Measurements from ENCODE around the gene COX4I2.
"Not testable (repeated sequence)": the region's sequence is repeated elsewhere in the genome, so short reads cannot be mapped to it uniquely, and the experiment has no call there.

The COX4I2 gene

GRCh38 chr20:31637660-31638059, at the start of gene COX4I2:
Gene COX4I2, plus strand, starts transcription at chr20:31637912. Its CDS starts 1,106 bp downstream, at chr20:31639018.
- DNase-seq (ENCODE audit: low spot score) = no peak

- no peak for DNase-seq (ENCODE audit: low spot score)
These were observed 46.9 kb upstream of the COX4I2 start for GRCh38 chr20:31590717-31591225.

GRCh38 chr20:31593221-31594001, 44.3 kb upstream of the COX4I2 start:
- DNase-seq (ENCODE audit: low spot score) = no peak

GRCh38 chr20:31594002-31594557, 43.6 kb upstream of the COX4I2 start:
- no peak for DNase-seq (ENCODE audit: low spot score)

GRCh38 chr20:31594558-31595379, 42.9 kb upstream of the COX4I2 start:
- no peak for DNase-seq (ENCODE audit: low spot score)

DNA sequence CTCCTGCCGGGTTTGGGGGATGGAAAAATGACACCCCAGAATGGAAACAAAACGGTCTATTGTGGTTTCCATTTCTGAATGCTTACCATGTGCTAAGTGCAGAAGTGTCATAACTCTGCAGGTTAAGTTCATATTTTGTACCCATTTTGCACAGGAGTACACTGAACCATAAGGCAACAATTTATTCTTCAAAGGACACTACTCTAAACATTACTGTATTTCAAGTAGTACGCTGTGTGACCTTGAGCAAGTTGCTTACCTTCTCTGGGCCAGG, 42.4 kb upstream of the COX4I2 start:
- no peak for DNase-seq (ENCODE audit: low spot score)

DNA sequence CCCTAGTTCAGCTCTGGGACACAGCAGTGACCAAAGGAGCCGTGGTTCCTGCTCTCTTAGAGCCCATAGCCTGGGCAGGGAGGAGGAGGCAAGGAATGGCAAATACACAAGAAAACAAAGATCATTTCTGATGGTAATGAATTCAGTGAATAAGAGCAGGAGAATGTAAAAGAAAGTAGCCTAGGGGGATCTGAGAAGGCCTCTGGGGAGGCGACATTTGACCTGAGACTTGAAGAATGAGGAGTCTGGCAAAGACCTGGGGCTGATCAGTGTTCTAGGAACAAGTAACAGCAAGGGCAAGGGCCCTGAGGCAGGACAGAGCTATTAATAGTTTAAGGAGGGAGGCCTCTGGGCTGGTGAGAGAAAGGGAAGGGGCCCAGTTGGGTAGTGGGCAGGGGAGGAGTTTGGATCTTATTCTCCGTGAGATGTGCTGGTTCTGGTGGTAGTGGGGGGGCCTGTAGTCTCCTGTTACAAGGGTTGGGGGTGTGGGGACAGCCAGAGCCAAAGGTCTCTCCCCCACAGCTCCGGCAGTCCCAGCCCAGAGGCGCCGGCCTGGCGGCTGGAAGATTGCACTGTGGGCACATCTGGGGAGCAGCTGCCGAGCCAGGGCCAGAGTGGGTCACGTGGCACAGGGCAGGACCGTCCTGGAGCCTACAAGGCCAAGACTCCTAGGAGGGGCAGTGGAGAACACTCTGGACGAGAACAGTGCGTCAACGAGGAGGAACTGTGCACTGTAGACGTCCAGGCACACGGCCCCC, 41.9 kb upstream of the COX4I2 start:
- DNase-seq (ENCODE audit: low spot score) = peak; percentile 77

DNA sequence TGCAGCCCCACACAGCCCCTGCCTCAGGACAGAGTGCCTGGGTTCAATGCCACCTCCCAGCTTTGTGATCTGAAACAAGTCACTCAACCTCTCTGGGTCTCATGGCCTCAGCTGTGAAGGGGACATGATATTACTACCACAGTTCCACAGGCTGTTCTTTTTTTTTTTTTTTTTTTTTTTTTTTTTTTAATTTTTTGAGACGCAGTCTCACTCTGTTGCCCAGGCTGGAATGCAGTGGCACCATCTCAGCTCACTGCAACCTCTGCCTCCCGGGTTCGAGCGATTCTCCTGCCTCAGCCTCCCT, 41.3 kb upstream of the COX4I2 start:
- DNase-seq (ENCODE audit: low spot score) = not testable (repeated sequence)

DNA sequence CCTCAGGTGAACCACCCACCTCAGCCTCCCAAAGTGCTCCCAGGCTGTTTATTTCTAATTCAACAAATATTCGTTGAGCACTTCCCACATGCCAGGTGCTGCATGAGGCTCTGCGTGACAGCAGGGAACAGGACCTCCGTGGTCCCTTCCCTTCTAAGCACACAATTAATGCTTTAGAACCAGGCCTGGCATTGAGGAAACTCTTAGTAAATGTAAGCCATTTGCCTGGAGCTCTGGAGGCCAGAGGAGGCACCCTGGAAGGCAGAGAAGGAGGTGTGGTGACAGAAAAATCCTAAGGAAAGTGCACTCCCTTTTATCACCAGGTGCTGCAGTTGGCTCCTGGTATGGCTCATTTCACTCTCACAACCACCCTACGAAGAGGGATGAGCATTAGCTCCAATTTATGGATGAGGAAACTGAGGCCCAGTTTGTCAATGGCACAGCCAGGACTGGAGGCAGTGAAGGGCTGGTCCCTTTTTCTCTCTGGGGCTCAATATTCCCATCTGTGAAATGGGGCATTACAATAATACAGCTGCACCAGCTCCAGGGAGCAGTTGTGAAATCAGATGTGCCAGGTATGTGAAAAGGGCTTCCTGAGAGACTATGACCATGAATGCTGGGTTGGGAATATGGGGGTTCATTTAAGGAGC, 40.8 kb upstream of the COX4I2 start:
- no peak for DNase-seq (ENCODE audit: low spot score)

GRCh38 chr20:31597481-31597855, 40.2 kb upstream of the COX4I2 start:
- no peak for DNase-seq (ENCODE audit: low spot score)

GRCh38 chr20:31602431-31602778, 35.3 kb upstream of the COX4I2 start:
- DNase-seq (ENCODE audit: low spot score) = no peak

- DNase-seq (ENCODE audit: low spot score) = no peak
These were observed 34.8 kb upstream of the COX4I2 start for GRCh38 chr20:31602779-31603441.

- peak; percentile 100 for DNase-seq (ENCODE audit: low spot score)
These were observed 33.7 kb upstream of the COX4I2 start for GRCh38 chr20:31603822-31604566.

GRCh38 chr20:31604567-31605030, 33.1 kb upstream of the COX4I2 start:
- peak; percentile 56 for DNase-seq (ENCODE audit: low spot score)

GRCh38 chr20:31605031-31605901, 32.4 kb upstream of the COX4I2 start, which contains the start of gene ID1:
Gene ID1, plus strand, starts transcription at chr20:31605289. Its CDS starts 99 bp downstream, at chr20:31605388.
- DNase-seq (ENCODE audit: low spot score) = peak; percentile 96

DNA sequence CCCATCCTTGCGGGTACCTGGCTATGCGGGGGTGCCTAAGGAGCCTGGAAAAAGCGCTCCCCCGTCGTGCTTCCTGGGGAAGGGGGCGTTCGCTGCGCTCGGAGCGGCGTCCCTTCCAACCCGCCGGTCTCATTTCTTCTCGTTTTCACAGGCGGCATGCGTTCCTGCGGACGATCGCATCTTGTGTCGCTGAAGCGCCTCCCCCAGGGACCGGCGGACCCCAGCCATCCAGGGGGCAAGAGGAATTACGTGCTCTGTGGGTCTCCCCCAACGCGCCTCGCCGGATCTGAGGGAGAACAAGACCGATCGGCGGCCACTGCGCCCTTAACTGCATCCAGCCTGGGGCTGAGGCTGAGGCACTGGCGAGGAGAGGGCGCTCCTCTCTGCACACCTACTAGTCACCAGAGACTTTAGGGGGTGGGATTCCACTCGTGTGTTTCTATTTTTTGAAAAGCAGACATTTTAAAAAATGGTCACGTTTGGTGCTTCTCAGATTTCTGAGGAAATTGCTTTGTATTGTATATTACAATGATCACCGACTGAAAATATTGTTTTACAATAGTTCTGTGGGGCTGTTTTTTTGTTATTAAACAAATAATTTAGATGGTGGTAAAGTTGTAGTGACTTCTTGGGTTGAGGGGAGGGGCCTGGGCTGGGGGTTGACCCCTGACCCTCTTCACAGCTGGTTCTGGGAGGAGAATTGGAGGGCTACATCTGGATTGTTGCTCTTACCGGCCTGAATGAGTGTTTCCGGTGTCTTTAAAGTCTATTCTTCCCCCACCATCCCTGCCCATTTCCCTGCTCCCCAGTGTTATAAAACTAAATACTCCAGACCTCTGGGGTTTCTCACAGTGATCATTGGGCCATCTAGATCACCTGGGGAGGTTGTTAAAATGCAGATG, 31.6 kb upstream of the COX4I2 start:
- DNase-seq (ENCODE audit: low spot score) = peak; percentile 72

DNA sequence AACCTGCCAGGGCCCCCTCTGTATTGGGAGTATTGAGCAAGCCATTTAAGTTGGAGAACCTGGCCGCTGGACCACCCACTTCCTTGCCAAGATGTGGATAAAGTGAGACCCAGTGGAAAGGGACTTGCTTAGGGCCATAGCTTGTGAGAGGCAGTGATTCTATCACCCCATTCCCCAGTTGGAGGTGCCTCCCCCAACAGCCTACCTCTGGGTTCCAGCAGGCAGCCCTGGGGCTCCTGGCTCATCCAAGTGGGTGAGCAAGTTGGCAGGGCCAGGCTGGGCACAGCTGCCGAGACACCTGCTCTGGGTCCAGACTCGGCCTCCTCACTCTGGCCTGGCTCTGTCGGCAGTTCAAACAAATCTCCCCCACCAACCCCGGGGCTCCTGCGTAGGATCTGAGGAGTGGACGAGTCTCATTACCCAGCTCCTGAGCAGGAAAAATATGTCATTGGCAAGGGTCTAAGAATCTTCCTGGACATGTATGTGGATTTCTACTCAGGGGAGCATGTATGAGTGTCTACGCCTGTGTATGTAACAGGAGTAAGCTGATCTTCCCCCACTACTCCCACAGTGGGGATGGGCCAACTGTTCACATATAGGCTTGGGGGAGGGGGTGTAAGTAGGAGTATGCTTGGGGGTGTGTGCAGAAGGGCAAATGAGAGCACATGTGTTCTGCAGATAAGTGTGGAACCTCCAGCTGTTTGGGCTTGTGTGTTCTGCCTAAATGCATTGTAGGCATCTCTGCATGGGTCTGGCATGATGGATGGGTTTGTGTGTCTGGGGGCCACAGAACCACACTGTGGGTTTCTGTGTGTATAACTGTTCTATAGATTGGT, 30.7 kb upstream of the COX4I2 start:
- DNase-seq (ENCODE audit: low spot score) = peak; percentile 66

All from ecto neural progenitor cell (in vitro differentiated cells).